Epithelial cell of esophagus (primary cell): ENCODE data around the gene DCAKD.

ENCODE experiments used
- DNase-seq: peaks from one replicate; pipeline ENCODE4 v3.0.0; 2010; ENCODE audit warnings: low read depth
- H3K4me3 ChIP-seq: 2 replicates; pipeline ENCODE4 v1.5.1; 2011; ENCODE audit warnings: mild to moderate bottlenecking, low read length, control low read depth
- CTCF ChIP-seq: IDR thresholded peaks from 2 replicates; pipeline ENCODE4 v1.5.1; 2011; ENCODE audit warnings: low read depth, mild to moderate bottlenecking, low read length, control low read depth, inconsistent platforms; ENCODE audit not compliant: insufficient read depth; ENCODE audit errors: missing control alignments

Gene DCAKD

GRCh38 chr17:45001310-45001709 lies 50.1 kb downstream of the DCAKD start:
- DNase-seq = no peak
- H3K4me3 ChIP-seq = no peak overlapping the region
- no peak for TF ChIP-seq CTCF

- TF ChIP-seq CTCF = no peak
- no peak for DNase-seq
- H3K4me3 ChIP-seq = no peak overlapping the region
Observed at GRCh38 chr17:44999433-44999832, 52.0 kb downstream of the DCAKD start.

GRCh38 chr17:44998646-44999045 lies 52.8 kb downstream of the DCAKD start:
- H3K4me3 ChIP-seq = no peak overlapping the region
- DNase-seq = no peak

GRCh38 chr17:44997733-44998520 lies 53.5 kb downstream of the DCAKD start:
- DNase-seq = no peak
- H3K4me3 ChIP-seq = no peak overlapping the region
- TF ChIP-seq CTCF = no peak

More at GRCh38 chr17:44998646-44999045, 52.8 kb downstream of the DCAKD start:
- no peak for TF ChIP-seq CTCF

GRCh38 chr17:44996304-44996703 lies 55.1 kb downstream of the DCAKD start:
- H3K4me3 ChIP-seq = no peak overlapping the region
- no peak for TF ChIP-seq CTCF
- DNase-seq = no peak

- TF ChIP-seq CTCF = no peak
- H3K4me3 ChIP-seq = no peak overlapping the region
- no peak for DNase-seq
Observed at GRCh38 chr17:44995436-44996001, 55.9 kb downstream of the DCAKD start.
